Activated CD4-positive, alpha-beta T cell treated with anti-CD3 and anti-CD28 coated beads, Interleukin-2, amount 10 ng/mL, durations not matched to agents 24 days and 14 days (primary cell): ENCODE data around the gene ZNF202. TPM values are rescaled to one million over a fixed set of nuclear protein-coding genes. Genes with fewer than 3 reads are reported as not detected.
"Not testable (repeated sequence)": the region's sequence is repeated elsewhere in the genome, so short reads cannot be mapped to it uniquely, and the experiment has no call there.

ENCODE experiments used
- DNase-seq: peaks from one replicate; pipeline ENCODE4 v3.0.0; 2022
- H3K27ac Mint-ChIP-seq: one replicate; pipeline ENCODE4 v1.8.0; 2022; ENCODE audit warnings: mild to moderate bottlenecking, mixed read lengths
- H3K27me3 Mint-ChIP-seq: one replicate; pipeline ENCODE4 v1.8.0; 2022; ENCODE audit warnings: mixed read lengths
- H3K36me3 Mint-ChIP-seq: one replicate; pipeline ENCODE4 v1.8.0; 2022; ENCODE audit warnings: low read depth, mild to moderate bottlenecking, mixed read lengths
- H3K4me1 Mint-ChIP-seq: one replicate; pipeline ENCODE4 v1.8.0; 2021; ENCODE audit warnings: mixed read lengths
- H3K4me3 Mint-ChIP-seq: one replicate; pipeline ENCODE4 v1.8.0; 2022; ENCODE audit warnings: mild to moderate bottlenecking, moderate library complexity, mixed read lengths
- H3K9me3 Mint-ChIP-seq: one replicate; pipeline ENCODE4 v1.8.0; 2021; ENCODE audit warnings: mixed read lengths
- intact Hi-C: fragments of 100-400 bp; cut with micrococcal nuclease; formaldehyde crosslinking; loops from one replicate; pipeline ENCODE4 v1.15.1; 2023
- total RNA-seq: library from RNA; stranded (reverse); gene quantifications from 2 replicates; pipeline ENCODE4 v1.2.3, GENCODE V29; 2022

ZNF202 gene
- total RNA-seq, 1 donor from 2014 or later = 22.9 TPM

GRCh38 chr11:123755813-123756212 is 14.4 kb upstream of the ZNF202 start:
- intact Hi-C loops = loop anchor here (10.0 kb wide), 1 partner anchor 309 kb away; no protein-coding TSS in a partner anchor
- peaks cover 50% of the 10 kb centered on the region for H3K4me1 Mint-ChIP-seq
- H3K4me3 Mint-ChIP-seq = peak overlapping the region; percentile 45
- peaks cover 10% of the 10 kb centered on the region for H3K27me3 Mint-ChIP-seq
- peaks cover 29% of the 10 kb centered on the region for H3K9me3 Mint-ChIP-seq
- H3K27ac Mint-ChIP-seq = peak overlapping the region; percentile 67
- no peak for DNase-seq
- H3K36me3 Mint-ChIP-seq = peaks cover 8% of the 10 kb centered on the region

- Mint-ChIP-seq H3K4me3 (peak overlapping the region; percentile 45), H3K27me3 (peaks cover 10% of the 10 kb centered on the region), H3K9me3 (peaks cover 31% of the 10 kb centered on the region), H3K4me1 (peaks cover 50% of the 10 kb centered on the region), H3K27ac (peak overlapping the region; percentile 67), H3K36me3 (peaks cover 8% of the 10 kb centered on the region)
- intact Hi-C loops = loop anchor here (10.0 kb wide), 1 partner anchor 309 kb away; no protein-coding TSS in a partner anchor
- no peak for DNase-seq
These were observed 13.9 kb upstream of the ZNF202 start for GRCh38 chr11:123755344-123755743.

GRCh38 chr11:123754101-123754568 is 12.7 kb upstream of the ZNF202 start, which contains the start of gene OR6X1:
TSS of gene OR6X1 (minus strand) at chr11:123754518. CDS start at chr11:123754518, 0 bp downstream.
- H3K36me3 Mint-ChIP-seq = peaks cover 8% of the 10 kb centered on the region
- DNase-seq = peak; percentile 67
- intact Hi-C loops = loop anchor here (1.0 to 10.0 kb wide), 2 partner anchors 13 to 311 kb away; partner anchors contain the start of gene ZNF202
- H3K27ac Mint-ChIP-seq = peak within 1 kb of the TSS; percentile 87
- H3K27me3 Mint-ChIP-seq = peaks cover 22% of the 10 kb centered on the region
- peak within 1 kb of the TSS; percentile 33 for H3K4me3 Mint-ChIP-seq
- peaks cover 31% of the 10 kb centered on the region for H3K9me3 Mint-ChIP-seq
- peaks cover 50% of the 10 kb centered on the region for H3K4me1 Mint-ChIP-seq

GRCh38 chr11:123753110-123753509 is 11.7 kb upstream of the ZNF202 start:
- H3K4me1 Mint-ChIP-seq = peaks cover 44% of the 10 kb centered on the region
- peaks cover 35% of the 10 kb centered on the region for H3K9me3 Mint-ChIP-seq
- H3K4me3 Mint-ChIP-seq = peak overlapping the region; percentile 44
- peaks cover 6% of the 10 kb centered on the region for H3K36me3 Mint-ChIP-seq
- H3K27ac Mint-ChIP-seq = peak overlapping the region; percentile 87
- no peak for DNase-seq
- peaks cover 28% of the 10 kb centered on the region for H3K27me3 Mint-ChIP-seq
- intact Hi-C loops = loop anchor here (10.0 kb wide), 1 partner anchor 312 kb away; no protein-coding TSS in a partner anchor

DNA sequence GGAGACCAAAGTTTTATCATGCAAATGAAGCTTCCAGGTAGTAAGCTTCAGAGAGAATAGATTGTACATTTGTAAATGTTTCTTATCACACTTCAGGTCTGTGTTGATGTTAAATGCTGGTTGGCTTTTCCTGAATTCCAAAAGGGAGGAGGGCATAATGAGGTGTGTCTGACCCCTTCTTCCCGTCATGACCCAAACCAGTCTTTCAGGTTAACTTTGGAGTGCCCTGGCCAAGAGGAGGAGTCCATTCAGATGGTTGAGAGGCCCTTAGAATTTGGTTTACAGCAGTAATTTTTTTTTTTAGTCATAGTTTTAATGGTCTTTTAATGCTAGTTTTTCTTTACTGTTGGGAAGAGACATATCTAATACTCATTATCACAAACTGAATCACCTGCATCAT is 10.3 kb upstream of the ZNF202 start:
- Mint-ChIP-seq H3K4me1 (peaks cover 43% of the 10 kb centered on the region), H3K9me3 (peaks cover 36% of the 10 kb centered on the region), H3K36me3 (peaks cover 2% of the 10 kb centered on the region), H3K27me3 (peaks cover 33% of the 10 kb centered on the region), H3K27ac (no peak overlapping the region), H3K4me3 (no peak overlapping the region)
- no peak for DNase-seq
- intact Hi-C loops = loop anchor here (10.0 kb wide), 1 partner anchor 313 kb away; no protein-coding TSS in a partner anchor

GRCh38 chr11:123748349-123748748 is 6.9 kb upstream of the ZNF202 start:
- H3K36me3 Mint-ChIP-seq, H3K27ac Mint-ChIP-seq, H3K4me3 Mint-ChIP-seq, intact Hi-C loops, DNase-seq: not testable (repeated sequence)
- H3K4me1 Mint-ChIP-seq = peaks cover 13% of the 10 kb centered on the region
- peaks cover 22% of the 10 kb centered on the region for H3K9me3 Mint-ChIP-seq
- H3K27me3 Mint-ChIP-seq = peaks cover 56% of the 10 kb centered on the region

DNA sequence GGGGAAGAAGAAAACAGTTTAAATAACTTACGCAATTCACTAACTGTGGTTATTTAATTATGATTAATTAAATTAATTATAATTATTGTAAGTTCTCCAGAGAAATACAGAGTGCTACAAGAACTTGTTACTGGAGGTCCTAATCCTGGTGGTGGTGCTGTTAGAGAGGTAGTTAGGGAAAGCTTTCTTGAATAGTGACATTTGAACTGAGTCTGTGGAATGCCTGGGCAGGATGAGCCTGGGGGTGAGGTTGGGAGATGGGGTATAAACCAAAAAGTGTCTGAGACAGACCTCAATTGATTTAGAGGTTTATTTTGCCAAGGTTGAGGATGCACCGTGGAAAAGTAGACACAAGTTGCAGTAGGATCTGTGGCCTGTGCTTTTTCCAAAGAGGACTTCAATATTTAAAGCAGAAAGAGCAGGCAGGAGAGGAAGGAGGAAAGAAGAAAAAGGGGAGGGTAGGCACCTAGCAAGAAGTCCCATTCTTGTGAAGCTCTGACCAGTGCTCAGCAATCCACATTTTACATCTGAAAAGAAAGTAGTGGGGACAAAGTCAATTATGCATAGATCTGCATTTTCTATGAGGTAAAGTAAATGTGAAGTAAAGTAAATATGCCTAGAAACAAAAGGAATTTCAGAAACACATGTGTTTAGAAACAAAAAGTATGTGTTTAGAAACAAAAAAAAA is 4.4 kb upstream of the ZNF202 start:
- intact Hi-C loops = no loop called here
- Mint-ChIP-seq H3K4me1 (peaks cover 14% of the 10 kb centered on the region), H3K27ac (no peak overlapping the region), H3K36me3 (no peaks in the 10 kb centered on the region), H3K4me3 (no peak overlapping the region), H3K9me3 (peaks cover 15% of the 10 kb centered on the region), H3K27me3 (peaks cover 49% of the 10 kb centered on the region)
- DNase-seq = no peak

- H3K4me3 Mint-ChIP-seq = peak overlapping the region; percentile 90
- H3K4me1 Mint-ChIP-seq = peaks cover 25% of the 10 kb centered on the region
- H3K27me3 Mint-ChIP-seq = peaks cover 24% of the 10 kb centered on the region
- peak; percentile 34 for DNase-seq
- H3K27ac Mint-ChIP-seq = no peak overlapping the region
- H3K9me3 Mint-ChIP-seq = peaks cover under 1% of the 10 kb centered on the region
- intact Hi-C loops = loop anchor here (5.0 kb wide), 2 partner anchors 375 to 880 kb away; partner anchors contain the start of genes TBRG1 and VWA5A
- H3K36me3 Mint-ChIP-seq = peaks cover 12% of the 10 kb centered on the region
These were observed 1.3 kb upstream of the ZNF202 start for GRCh38 chr11:123742724-123743120.

GRCh38 chr11:123742031-123742723 is 717 bp upstream of the ZNF202 start:
- peak overlapping the region; percentile 90 for H3K27ac Mint-ChIP-seq
- peaks cover 28% of the 10 kb centered on the region for H3K4me1 Mint-ChIP-seq
- H3K36me3 Mint-ChIP-seq = peaks cover 17% of the 10 kb centered on the region
- peak overlapping the region; percentile 90 for H3K4me3 Mint-ChIP-seq
- intact Hi-C loops = loop anchor here (5.0 kb wide), 2 partner anchors 375 to 880 kb away; partner anchors contain the start of genes TBRG1 and VWA5A
- peaks cover 22% of the 10 kb centered on the region for H3K27me3 Mint-ChIP-seq
- no peaks in the 10 kb centered on the region for H3K9me3 Mint-ChIP-seq
- peak; percentile 62 for DNase-seq

- peak; percentile 65 for DNase-seq
- Mint-ChIP-seq H3K27ac (peak overlapping the region; percentile 92), H3K36me3 (peaks cover 22% of the 10 kb centered on the region), H3K9me3 (no peaks in the 10 kb centered on the region), H3K27me3 (peaks cover 15% of the 10 kb centered on the region), H3K4me1 (peaks cover 27% of the 10 kb centered on the region), H3K4me3 (peak overlapping the region; percentile 90)
- intact Hi-C loops = loop anchor here (1.0 to 5.0 kb wide), 3 partner anchors 14 to 882 kb away; partner anchors contain the start of genes OR6X1, TBRG1 and VWA5A
These were observed 687 bp downstream of the ZNF202 start for GRCh38 chr11:123740787-123741158.

DNA sequence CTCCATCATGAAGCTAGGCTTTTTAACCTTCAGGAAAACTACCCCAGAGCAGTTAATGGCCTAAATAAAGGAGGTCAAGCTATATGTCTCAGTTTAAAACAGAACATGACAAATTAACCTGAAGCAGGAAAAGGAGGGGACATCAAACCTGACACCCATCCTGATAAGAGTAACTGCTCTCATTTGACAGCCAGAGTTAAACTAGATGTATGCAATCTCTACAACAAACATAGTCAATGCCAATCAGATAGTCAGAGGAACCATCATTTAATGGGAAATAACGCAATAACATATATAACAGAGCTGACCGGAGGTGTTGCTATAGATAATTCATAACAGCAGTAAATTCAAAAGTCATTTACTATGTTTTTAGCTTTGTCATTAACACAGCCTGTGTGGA is 3.1 kb downstream of the ZNF202 start:
- intact Hi-C loops = no loop called here
- no peak for DNase-seq
- no peaks in the 10 kb centered on the region for H3K27me3 Mint-ChIP-seq
- no peaks in the 10 kb centered on the region for H3K9me3 Mint-ChIP-seq
- peaks cover 38% of the 10 kb centered on the region for H3K36me3 Mint-ChIP-seq
- no peak overlapping the region for H3K27ac Mint-ChIP-seq
- no peak overlapping the region for H3K4me3 Mint-ChIP-seq
- H3K4me1 Mint-ChIP-seq = peaks cover 27% of the 10 kb centered on the region

GRCh38 chr11:123736769-123737168 is 4.7 kb downstream of the ZNF202 start:
- H3K4me1 Mint-ChIP-seq = peaks cover 19% of the 10 kb centered on the region
- no peak overlapping the region for H3K27ac Mint-ChIP-seq
- intact Hi-C loops = no loop called here
- H3K9me3 Mint-ChIP-seq = no peaks in the 10 kb centered on the region
- no peaks in the 10 kb centered on the region for H3K27me3 Mint-ChIP-seq
- DNase-seq = no peak
- H3K4me3 Mint-ChIP-seq = no peak overlapping the region
- peaks cover 38% of the 10 kb centered on the region for H3K36me3 Mint-ChIP-seq

- intact Hi-C loops = no loop called here
- Mint-ChIP-seq H3K9me3 (peaks cover 8% of the 10 kb centered on the region), H3K4me3 (no peak overlapping the region), H3K4me1 (no peaks in the 10 kb centered on the region), H3K36me3 (peaks cover 54% of the 10 kb centered on the region), H3K27ac (no peak overlapping the region), H3K27me3 (no peaks in the 10 kb centered on the region)
- DNase-seq = no peak
These were observed 11.9 kb downstream of the ZNF202 start for GRCh38 chr11:123729602-123730001.
